ENCODE measurements around the gene PRR7.

The PRR7 gene

DNA sequence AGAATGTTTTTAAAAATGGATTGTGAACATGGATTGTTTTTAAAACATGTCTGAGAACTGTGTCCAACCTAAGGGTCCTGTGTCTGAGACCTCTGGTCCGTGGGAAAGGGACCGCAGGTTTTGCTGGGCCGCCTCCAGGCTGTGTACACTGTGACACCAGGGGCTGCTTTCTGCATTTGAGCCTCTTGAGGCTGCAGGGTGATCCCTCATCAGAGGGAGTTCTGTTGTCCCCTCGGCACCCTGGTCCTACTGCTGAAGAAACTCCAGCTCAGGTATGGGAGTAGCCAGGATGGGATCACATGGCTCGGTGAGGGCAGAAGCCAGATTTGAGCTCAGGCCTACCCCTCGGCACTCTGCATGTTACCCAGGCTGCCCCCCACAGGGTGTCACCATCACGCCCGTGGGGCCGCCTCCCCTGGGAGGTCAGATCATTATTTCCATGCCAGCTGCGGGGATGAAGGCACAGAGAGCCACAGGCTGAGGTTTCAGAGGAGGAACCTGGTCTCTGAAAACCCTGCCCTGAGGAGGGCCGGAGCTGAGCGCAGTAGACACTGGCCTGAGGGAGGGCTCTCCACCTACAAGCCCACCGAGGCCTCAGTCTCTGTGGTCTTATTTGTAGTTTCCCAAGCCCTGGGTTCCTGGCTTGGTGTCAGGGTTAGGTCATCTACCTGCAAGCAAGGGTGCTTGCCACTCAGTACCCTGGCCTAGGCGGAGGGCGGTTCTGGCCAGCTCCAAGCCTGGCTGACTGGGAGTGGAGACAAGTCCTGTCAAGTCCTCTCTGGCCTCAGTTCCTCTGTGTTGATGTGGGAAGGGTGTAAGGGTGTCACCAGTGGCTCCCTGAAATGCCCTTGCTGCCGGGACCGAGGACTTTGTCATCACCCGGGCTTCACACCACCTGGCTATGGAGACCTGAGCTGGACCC is 2.8 kb downstream of the PRR7 start:
- DNase-seq (ENCODE audit: low read depth) = peak; percentile 60
- TF ChIP-seq, protein P1, sequence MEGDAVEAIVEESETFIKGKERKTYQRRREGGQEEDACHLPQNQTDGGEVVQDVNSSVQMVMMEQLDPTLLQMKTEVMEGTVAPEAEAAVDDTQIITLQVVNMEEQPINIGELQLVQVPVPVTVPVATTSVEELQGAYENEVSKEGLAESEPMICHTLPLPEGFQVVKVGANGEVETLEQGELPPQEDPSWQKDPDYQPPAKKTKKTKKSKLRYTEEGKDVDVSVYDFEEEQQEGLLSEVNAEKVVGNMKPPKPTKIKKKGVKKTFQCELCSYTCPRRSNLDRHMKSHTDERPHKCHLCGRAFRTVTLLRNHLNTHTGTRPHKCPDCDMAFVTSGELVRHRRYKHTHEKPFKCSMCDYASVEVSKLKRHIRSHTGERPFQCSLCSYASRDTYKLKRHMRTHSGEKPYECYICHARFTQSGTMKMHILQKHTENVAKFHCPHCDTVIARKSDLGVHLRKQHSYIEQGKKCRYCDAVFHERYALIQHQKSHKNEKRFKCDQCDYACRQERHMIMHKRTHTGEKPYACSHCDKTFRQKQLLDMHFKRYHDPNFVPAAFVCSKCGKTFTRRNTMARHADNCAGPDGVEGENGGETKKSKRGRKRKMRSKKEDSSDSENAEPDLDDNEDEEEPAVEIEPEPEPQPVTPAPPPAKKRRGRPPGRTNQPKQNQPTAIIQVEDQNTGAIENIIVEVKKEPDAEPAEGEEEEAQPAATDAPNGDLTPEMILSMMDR (IDR thresholded peaks at IDR 0.05; ENCODE audit: insufficient read depth, low read depth, low read length, missing control alignments) = no peak
- H3K4me3 ChIP-seq (ENCODE audit: low read length) = no peak overlapping the region

DNA sequence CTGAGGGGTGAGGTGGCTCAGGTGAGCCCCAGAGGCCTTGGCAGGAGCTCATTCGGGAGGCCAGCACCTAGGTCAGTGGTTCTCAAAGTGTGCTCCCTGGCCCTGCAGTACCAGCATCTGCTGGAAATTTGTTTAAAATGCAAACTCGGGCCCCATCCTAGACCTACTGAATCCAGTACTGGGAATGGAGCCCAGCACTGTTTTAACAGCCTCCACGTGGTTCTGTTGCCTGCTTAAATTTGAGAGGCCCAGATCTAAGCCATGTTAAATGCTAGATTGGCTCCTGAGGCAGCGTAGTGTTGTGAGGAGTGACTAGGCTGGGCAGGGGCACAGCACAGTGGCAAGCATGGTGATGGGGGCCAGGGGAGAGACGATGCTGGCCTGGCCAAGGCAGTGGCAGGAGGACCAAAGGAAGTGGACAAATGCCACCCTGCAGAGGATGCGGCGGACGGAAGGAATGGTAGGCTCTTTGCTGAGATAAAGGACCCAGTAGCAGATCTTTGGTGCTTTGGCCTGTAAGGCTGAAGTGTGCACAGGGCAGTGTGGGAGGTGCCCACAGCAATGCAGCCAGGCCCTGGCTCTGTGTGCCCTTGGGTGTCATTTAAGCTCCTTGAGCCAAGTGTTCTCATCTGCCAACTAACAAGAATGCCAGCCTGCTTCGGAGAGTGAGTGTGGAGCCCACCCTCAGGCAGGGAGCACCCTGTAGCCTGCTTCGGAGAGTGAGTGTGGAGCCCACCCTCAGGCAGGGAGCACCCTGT is 4.2 kb downstream of the PRR7 start:
- DNase-seq (ENCODE audit: low read depth) = no peak
- H3K4me3 ChIP-seq (ENCODE audit: low read length) = no peak overlapping the region

GRCh38 chr5:177452688-177453638 is 6.3 kb downstream of the PRR7 start:
- H3K4me3 ChIP-seq (ENCODE audit: low read length) = no peak overlapping the region
- TF ChIP-seq, protein P1 (IDR thresholded peaks at IDR 0.05; ENCODE audit: insufficient read depth, low read depth, low read length, missing control alignments) = no peak

More for the DNA sequence above, 4.2 kb downstream of the PRR7 start:
- TF ChIP-seq, protein P1 (IDR thresholded peaks at IDR 0.05; ENCODE audit: insufficient read depth, low read depth, low read length, missing control alignments) = no peak

DNA sequence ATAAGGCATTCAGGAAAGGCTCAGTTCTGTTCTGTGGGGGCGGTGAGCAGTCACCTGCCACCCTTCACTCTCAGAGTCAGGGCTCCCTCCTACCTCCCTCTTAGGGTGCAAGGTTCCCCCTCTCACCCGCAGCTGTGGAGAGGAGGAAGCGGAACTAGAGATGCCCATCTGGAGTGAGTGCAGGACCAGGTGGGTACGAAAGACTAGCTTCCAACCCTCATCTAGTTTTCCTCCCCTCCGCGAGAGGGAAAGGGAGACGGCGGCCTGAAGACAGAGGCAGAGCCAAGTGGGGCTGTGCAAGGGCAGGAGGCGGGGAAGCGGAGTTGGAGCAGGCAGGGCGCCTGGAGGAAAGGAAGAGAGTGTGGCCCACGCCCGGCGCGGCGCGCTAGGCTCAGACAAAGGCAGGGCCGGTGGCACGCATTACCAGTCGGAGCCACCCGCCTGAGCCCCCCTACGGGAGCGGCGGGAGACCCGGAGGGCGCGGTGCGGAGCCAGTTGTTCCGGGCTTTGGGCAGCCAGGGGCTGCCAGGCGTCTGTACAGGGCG is 7.3 kb downstream of the PRR7 start:
- TF ChIP-seq, protein P1 (IDR thresholded peaks at IDR 0.05; ENCODE audit: insufficient read depth, low read depth, low read length, missing control alignments) = no peak
- DNase-seq (ENCODE audit: low read depth) = no peak
- peak overlapping the region; percentile 42 for H3K4me3 ChIP-seq (ENCODE audit: low read length)

More at GRCh38 chr5:177452688-177453638, 6.3 kb downstream of the PRR7 start:
- no peak for DNase-seq (ENCODE audit: low read depth)

- peak overlapping the region; percentile 54 for H3K4me3 ChIP-seq (ENCODE audit: low read length)
- TF ChIP-seq, protein P1 (IDR thresholded peaks at IDR 0.05; ENCODE audit: insufficient read depth, low read depth, low read length, missing control alignments) = peak; percentile 50
- peak; percentile 85 for DNase-seq (ENCODE audit: low read depth)
Observed at GRCh38 chr5:177454397-177455035, 7.9 kb downstream of the PRR7 start.

Data from epithelial cell of esophagus (primary cell).